ENCODE measurements around the gene OR52B6.

GRCh38 chr11:5541427-5541826, 39.2 kb upstream of the OR52B6 start:
- TF ChIP-seq ZNF592 (IDR thresholded peaks at IDR 0.05) (no peak), SMARCA5 (IDR thresholded peaks at IDR 0.05) (no peak)

All from GM12878 (cell line).